Fibroblast of lung (primary cell): ENCODE results near the gene LRTM1. TPM values are rescaled to one million over a fixed set of nuclear protein-coding genes. Genes with fewer than 3 reads are reported as not detected.

Experiments
- DNase-seq, 2 donors: peaks; one replicate each; pipeline versions ENCODE4 v3.0.0 to v3.0.0-alpha.2; 2010; ENCODE audit warnings: low read depth in 2 of 2
- H2AFZ ChIP-seq: 2 replicates; pipeline ENCODE4 v1.5.1; 2012; ENCODE audit warnings: low read length, control low read depth, inconsistent platforms
- H3K27ac ChIP-seq: 2 replicates; pipeline ENCODE4 v1.5.1; 2011; ENCODE audit warnings: low read length, control low read depth; ENCODE audit not compliant: insufficient read depth
- H3K27me3 ChIP-seq: 2 replicates; pipeline ENCODE4 v1.5.1; 2011; ENCODE audit warnings: mild to moderate bottlenecking, low read length; ENCODE audit not compliant: control insufficient read depth, insufficient read depth
- H3K36me3 ChIP-seq: 2 replicates; pipeline ENCODE4 v1.5.1; 2011; ENCODE audit warnings: low read length; ENCODE audit not compliant: control insufficient read depth, insufficient read depth
- H3K4me1 ChIP-seq: 2 replicates; pipeline ENCODE4 v1.5.1; 2011; ENCODE audit warnings: low read length; ENCODE audit not compliant: control insufficient read depth, insufficient read depth; ENCODE audit errors: extremely low read depth
- H3K4me2 ChIP-seq: 2 replicates; pipeline ENCODE4 v1.5.1; 2011; ENCODE audit warnings: low read length, control low read depth; ENCODE audit not compliant: insufficient read depth; ENCODE audit errors: extremely low read depth
- H3K4me3 ChIP-seq, 4 experiments: fragments of 200-600 bp in 1 of 4; sonication (generic) in 1 of 4; replicated peaks in 1 of 4; 2 replicates each; pipeline ENCODE4 v1.5.1; 2011 to 2016; ENCODE audit warnings: low read length in 4 of 4, low read depth in 3 of 4, mild to moderate bottlenecking in 3 of 4, control low read depth in 2 of 4, inconsistent platforms in 1 of 4, mixed read lengths in 1 of 4; ENCODE audit not compliant: insufficient read depth in 1 of 4; ENCODE audit errors: control extremely low read depth in 1 of 4
- H3K79me2 ChIP-seq: 2 replicates; pipeline ENCODE4 v1.5.1; 2012; ENCODE audit warnings: mild to moderate bottlenecking, low read length, inconsistent platforms; ENCODE audit not compliant: control insufficient read depth, insufficient read depth
- H3K9ac ChIP-seq: 2 replicates; pipeline ENCODE4 v1.5.1; 2011; ENCODE audit warnings: mild to moderate bottlenecking, low read length, control low read depth; ENCODE audit not compliant: insufficient read depth
- H3K9me3 ChIP-seq: 2 replicates; pipeline ENCODE4 v1.5.1; 2012; ENCODE audit warnings: low read depth, low read length; ENCODE audit not compliant: control insufficient read depth, insufficient read depth
- H4K20me1 ChIP-seq: 2 replicates; pipeline ENCODE4 v1.5.1; 2011; ENCODE audit warnings: low read length; ENCODE audit not compliant: control insufficient read depth, insufficient read depth; ENCODE audit errors: extremely low read depth
- EZH2 ChIP-seq: IDR thresholded peaks from 2 replicates; pipeline ENCODE4 v1.5.1; 2012; ENCODE audit warnings: low read length, control low read depth, mild to moderate bottlenecking; ENCODE audit errors: missing control alignments
- polyA plus RNA-seq, 2 donors: library from polyadenylated mRNA; depleted of rRNA in 1 of 2; stranded (reverse) in 1 of 2; unstranded in 1 of 2; fragments of >200 nt; gene quantifications; 2 replicates each; pipeline ENCODE4 v1.2.1, GENCODE V29; 2011 to 2012; ENCODE audit warnings: missing spikeins in 1 of 2
- total RNA-seq: library from RNA; depleted of rRNA; stranded (reverse); fragments of >200 nt; gene quantifications from 2 replicates; pipeline ENCODE4 v1.2.1, GENCODE V29; 2014
- TF ChIP-seq, protein P1 (sequence below), 2 donors: IDR thresholded peaks in 1 of 2; conservative IDR thresholded peaks in 1 of 2; 1 replicate in 1 of 2; 2 replicates in 1 of 2; pipeline ENCODE4 v1.5.1; 2011 to 2012; ENCODE audit warnings: low read length in 2 of 2, control low read depth in 1 of 2, inconsistent platforms in 1 of 2, low read depth in 1 of 2, mild to moderate bottlenecking in 1 of 2

LRTM1 gene
- total and polyA plus RNA-seq, 2 donors (not counting 1 experiment from before 2014, with no cell fraction given) = 0.43 TPM; not detected in 1

DNA sequence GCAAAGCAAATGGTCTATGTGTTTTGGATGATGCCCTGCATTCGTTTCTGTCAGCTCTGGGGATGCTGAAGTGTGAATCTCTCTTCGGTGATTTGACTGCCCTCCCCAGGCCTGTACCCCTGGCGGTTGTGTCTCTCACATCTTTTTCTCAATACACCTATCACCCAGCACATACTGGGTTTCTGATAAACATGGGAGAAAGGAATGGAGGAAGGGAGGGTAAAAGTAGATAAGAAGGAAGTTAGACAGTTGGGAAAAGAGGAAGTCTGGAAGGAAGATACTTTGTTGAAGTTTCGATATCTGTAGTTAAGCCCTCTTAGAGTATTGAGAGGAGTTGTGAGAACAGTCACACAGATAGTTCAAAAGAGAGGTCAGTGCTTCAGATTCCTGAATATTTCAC, 35.8 kb upstream of the LRTM1 start:
- Histone ChIP-seq H3K4me2 (no peak overlapping the region), H3K27me3 (no peaks in the 10 kb centered on the region), H3K4me3 (no peak overlapping the region), H4K20me1 (no peaks in the 10 kb centered on the region), H3K36me3 (no peaks in the 10 kb centered on the region), H3K27ac (no peak overlapping the region), H3K9me3 (no peaks in the 10 kb centered on the region), H3K9ac (no peak overlapping the region), H3K4me1 (peaks cover 25% of the 10 kb centered on the region), H2AFZ (no peak overlapping the region), H3K79me2 (no peaks in the 10 kb centered on the region)
- DNase-seq = no peak
- TF ChIP-seq, protein P1, sequence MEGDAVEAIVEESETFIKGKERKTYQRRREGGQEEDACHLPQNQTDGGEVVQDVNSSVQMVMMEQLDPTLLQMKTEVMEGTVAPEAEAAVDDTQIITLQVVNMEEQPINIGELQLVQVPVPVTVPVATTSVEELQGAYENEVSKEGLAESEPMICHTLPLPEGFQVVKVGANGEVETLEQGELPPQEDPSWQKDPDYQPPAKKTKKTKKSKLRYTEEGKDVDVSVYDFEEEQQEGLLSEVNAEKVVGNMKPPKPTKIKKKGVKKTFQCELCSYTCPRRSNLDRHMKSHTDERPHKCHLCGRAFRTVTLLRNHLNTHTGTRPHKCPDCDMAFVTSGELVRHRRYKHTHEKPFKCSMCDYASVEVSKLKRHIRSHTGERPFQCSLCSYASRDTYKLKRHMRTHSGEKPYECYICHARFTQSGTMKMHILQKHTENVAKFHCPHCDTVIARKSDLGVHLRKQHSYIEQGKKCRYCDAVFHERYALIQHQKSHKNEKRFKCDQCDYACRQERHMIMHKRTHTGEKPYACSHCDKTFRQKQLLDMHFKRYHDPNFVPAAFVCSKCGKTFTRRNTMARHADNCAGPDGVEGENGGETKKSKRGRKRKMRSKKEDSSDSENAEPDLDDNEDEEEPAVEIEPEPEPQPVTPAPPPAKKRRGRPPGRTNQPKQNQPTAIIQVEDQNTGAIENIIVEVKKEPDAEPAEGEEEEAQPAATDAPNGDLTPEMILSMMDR (conservative IDR thresholded peaks at IDR 0.05 in 1 of 2, IDR thresholded peaks at IDR 0.05 in 1 of 2; ENCODE audit: low read depth in 1 of 2, low read length in 2 of 2) = no peak
- no peak for TF ChIP-seq EZH2

DNA sequence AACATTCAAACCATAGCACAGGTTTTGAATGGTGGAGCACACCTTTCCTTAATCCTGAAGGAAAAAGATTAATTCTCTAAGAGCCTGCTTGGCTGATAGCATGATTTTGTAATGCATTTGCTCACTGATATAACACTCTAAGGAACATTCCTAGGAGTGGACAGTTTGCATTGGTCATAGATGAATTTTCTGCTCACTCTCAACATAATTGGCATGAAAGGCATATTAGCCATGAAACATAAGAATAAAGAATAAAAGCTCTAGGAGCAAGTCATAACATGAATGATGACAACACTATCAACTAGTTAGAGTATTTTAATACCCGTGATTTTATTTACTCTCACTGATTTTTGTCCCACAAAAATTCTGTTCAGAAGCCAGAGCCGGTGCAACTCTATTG, 34.3 kb upstream of the LRTM1 start:
- peak in 1 of 2 donors; percentile 36 for DNase-seq
- Histone ChIP-seq H3K79me2 (no peaks in the 10 kb centered on the region), H2AFZ (no peak overlapping the region), H3K4me3 (no peak overlapping the region), H3K9ac (no peak overlapping the region), H3K4me2 (no peak overlapping the region), H3K27me3 (no peaks in the 10 kb centered on the region), H3K27ac (no peak overlapping the region), H3K4me1 (peaks cover 18% of the 10 kb centered on the region), H4K20me1 (no peaks in the 10 kb centered on the region), H3K9me3 (no peaks in the 10 kb centered on the region), H3K36me3 (no peaks in the 10 kb centered on the region)
- TF ChIP-seq EZH2 = no peak
- TF ChIP-seq, protein P1 (conservative IDR thresholded peaks at IDR 0.05 in 1 of 2, IDR thresholded peaks at IDR 0.05 in 1 of 2; ENCODE audit: low read depth in 1 of 2, low read length in 2 of 2) = no peak

DNA sequence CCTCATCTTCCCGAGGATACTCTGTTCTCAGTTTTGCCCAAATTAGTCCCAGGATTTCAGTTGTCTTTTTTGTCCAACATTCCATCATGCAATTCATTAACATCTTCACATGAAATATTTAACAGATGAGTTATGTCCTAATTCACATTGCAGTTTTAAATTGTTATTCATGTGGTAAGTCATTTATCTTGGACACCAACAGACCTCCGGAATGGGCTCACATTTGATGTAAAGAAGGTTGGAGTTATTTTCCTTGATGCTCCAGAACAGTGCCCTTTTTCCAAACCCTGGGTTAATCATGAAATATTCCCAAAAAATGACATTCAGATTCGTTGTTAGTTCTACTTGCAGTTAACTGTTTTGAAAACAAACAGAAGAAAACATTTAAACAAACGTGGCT, 32.8 kb upstream of the LRTM1 start:
- Histone ChIP-seq H3K4me3 (no peak overlapping the region), H3K4me2 (no peak overlapping the region), H3K9me3 (no peaks in the 10 kb centered on the region), H3K9ac (no peak overlapping the region), H3K36me3 (no peaks in the 10 kb centered on the region), H3K27ac (no peak overlapping the region), H3K79me2 (no peaks in the 10 kb centered on the region), H4K20me1 (no peaks in the 10 kb centered on the region), H3K4me1 (peaks cover 13% of the 10 kb centered on the region), H3K27me3 (no peaks in the 10 kb centered on the region), H2AFZ (no peak overlapping the region)
- TF ChIP-seq, protein P1 (conservative IDR thresholded peaks at IDR 0.05 in 1 of 2, IDR thresholded peaks at IDR 0.05 in 1 of 2; ENCODE audit: low read depth in 1 of 2, low read length in 2 of 2) = no peak
- TF ChIP-seq EZH2 = no peak
- peak in 1 of 2 donors; percentile 79 for DNase-seq
